Stomach (tissue), 4 donors: Measurements from ENCODE around the gene APOLD1.

Experiments
- CTCF ChIP-seq, 7 experiments: fragments of 450-650 bp in 4 of 7; fragments of 200-600 bp in 3 of 7; sonication (generic) in 3 of 7; IDR thresholded peaks; one replicate each; pipeline ENCODE4 v1.5.1; 2016 to 2019; ENCODE audit warnings: antibody characterized with exemption in 7 of 7, control low read depth in 2 of 7, mild to moderate bottlenecking in 1 of 7
- EP300 ChIP-seq: sonication (generic); formaldehyde crosslinking; IDR thresholded peaks from one replicate; pipeline ENCODE4 v1.6.1; 2017; ENCODE audit warnings: antibody characterized with exemption

DNA sequence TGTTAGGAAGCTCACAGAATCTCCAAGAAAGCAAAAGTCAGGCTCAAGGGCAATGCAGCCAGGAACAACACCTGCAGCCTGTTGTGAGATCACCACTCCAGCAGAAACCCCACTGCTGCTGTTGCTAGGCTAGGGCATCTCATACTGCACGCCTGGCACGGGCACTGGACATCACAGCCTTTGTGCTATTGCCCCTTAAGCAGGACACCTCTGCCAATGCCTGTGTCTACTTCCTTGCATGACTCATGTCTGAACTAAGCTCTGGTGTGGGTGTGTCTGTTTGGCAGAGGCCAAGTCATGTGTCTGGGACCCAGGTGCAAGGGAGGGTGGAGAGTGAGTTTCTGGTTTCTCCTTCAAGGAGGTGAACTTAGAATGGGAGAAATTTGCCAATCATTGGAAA, 17.7 kb downstream of the APOLD1 start:
- TF ChIP-seq CTCF (IDR thresholded peaks at IDR 0.05) = no peak
- no peak for TF ChIP-seq EP300
